ENCODE measurements around the gene S100Z. TPM values are rescaled to one million over a fixed set of nuclear protein-coding genes. Genes with fewer than 3 reads are reported as not detected.

Gene S100Z
- not detected in 2 replicates for polyA plus RNA-seq

DNA sequence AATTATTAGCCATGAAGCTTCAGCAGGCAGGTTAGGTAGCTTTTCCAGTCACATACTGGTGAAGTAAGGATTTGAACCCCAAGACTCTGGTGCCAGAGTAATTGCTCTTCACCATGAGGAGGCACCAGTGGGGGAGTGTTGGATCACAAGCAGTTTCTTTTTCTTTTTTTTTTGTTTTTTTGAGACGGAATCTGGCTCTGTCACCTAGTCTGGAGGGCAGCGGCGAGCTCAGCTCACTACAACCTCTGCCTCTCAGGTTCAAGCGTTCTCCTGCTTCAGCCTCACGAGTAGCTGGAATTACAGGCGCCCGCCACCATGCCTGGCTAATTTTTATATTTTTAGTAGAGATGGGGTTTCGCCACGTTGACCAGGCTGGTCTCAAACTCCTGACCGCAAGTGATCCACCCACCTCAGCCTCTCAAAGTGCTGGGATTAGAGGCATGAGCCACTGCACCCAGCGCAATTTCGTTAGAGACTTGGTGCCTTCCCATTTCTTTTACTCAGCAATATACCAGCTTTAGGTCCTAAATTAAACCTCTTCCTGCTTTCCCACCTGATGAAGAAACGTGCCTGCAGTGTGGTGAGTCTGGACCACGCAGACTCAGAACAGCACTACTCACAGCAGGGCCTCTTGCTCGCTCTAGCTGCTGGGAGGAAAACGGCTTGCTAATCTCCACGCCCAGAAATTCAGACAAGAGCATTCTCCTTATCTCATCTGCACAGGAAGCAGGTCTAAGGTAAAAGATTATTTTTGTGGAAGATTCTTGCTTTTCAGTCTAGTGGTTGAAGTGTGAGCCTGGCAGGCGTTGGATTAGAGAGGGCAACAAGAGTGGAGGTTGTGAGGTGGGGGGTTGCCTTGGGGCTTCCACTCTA is at the start of gene S100Z:
Gene S100Z, plus strand, starts transcription at position 596 of the 873 bp plus-strand sequence. CDS start 25,346 bp downstream, outside the sequence.

DNA sequence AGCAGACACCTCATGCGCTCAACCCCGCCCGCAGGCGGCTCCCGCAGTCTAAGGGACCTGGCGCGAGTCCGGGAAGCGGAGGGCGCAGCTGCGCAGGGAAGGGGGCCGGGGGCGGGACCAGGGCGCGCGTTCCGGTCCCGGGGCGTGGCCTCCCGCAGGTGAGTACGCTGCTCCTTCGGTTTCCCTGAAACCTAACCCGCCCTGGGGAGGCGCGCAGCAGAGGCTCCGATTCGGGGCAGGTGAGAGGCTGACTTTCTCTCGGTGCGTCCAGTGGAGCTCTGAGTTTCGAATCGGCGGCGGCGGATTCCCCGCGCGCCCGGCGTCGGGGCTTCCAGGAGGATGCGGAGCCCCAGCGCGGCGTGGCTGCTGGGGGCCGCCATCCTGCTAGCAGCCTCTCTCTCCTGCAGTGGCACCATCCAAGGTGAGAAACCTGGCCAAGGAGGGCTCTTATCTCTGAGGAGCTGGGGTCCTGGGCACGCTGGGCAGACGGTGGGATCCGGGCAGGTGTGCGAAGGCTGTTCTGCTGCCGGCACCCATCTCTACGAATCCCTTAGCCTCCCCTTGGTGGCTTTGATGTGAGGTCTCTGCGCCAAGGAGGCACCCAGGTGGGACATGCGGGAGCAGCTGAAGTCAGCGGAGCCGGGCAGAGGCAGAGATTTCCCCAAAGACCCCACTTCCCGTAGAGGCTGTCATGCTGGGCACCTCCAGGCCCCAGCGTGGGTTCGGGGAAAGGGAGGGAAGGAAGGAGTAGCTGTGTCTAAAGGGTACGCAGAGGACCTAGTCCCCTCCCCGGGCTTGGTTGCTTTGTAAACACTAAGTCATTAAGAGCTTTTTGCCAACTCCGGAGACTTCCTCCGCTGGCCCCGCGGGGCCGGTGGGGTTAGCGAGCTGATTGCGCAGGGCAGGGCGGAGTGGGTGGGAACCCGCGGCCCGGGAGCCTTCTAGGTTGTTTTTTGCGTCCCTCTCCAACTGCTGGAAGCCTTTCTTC is 30.7 kb upstream of the S100Z start, which contains the start of gene F2RL1:
Gene F2RL1, plus strand, starts transcription at position 187 of the 988 bp plus-strand sequence. Its CDS starts 153 bp downstream, at position 340.

DNA sequence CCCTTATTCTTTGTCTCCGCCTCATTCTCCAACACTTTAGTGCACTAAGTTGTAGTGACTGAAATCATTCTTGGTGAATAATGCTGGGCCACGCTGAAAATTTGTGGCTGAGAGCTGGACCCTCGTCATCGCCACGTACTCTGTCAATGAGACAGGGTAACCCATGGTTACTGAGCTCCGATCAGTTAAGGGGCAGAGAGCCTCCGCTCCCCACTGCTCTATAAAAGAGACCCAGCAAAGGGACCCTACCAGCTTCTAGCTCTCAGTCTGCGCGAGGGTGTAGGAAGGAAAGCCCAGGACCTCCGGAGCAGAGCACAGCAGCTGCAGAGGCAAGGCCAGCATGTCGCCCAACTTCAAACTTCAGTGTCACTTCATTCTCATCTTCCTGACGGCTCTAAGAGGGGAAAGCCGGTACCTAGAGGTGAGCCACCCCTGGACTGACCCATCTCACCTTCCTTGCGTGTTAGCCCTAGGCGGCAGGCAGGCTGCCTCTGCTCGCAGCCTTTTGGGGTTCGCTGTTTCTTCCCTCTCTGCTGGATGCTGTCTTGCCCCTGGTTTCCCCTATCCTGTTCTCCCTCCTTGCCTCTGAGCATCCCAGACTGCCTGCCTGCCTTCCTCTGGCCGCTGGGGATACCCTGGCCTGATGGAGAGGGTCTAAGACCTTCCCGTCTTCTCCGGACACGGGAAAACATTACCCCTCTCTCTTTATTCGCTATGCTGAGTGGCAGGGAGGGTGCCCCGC is 103.2 kb downstream of the S100Z start, which contains the start of gene CRHBP:
Gene CRHBP, plus strand, starts transcription at position 251 of the 742 bp plus-strand sequence. Its CDS starts 90 bp downstream, at position 341.

Other genes with a start within 250 kb of the S100Z start
- not detected in 2 replicates for gene F2RL2, start 226.6 kb upstream of the S100Z start, polyA plus RNA-seq
- 0.20 TPM in 1 of 2 replicates, not detected in the other for gene F2R, start 133.9 kb upstream of the S100Z start, polyA plus RNA-seq
- gene F2RL1, start 31.0 kb upstream of the S100Z start, polyA plus RNA-seq: not detected in 2 replicates
- 9.1 TPM in 1 of 2 replicates, not detected in the other for gene CRHBP, start 103.0 kb downstream of the S100Z start, polyA plus RNA-seq
- 30.4 and 32.4 TPM in 2 replicates for gene AGGF1, start 180.4 kb downstream of the S100Z start, polyA plus RNA-seq
- gene ZBED3, start 237.3 kb downstream of the S100Z start, polyA plus RNA-seq: 6.8 and 10.8 TPM in 2 replicates